Fibroblast of pulmonary artery (primary cell): Measurements from ENCODE around the gene CLEC7A.

Experiments
- DNase-seq: peaks from one replicate; pipeline ENCODE4 v3.0.0-alpha.2; 2010; ENCODE audit warnings: low read depth
- H3K4me3 ChIP-seq: replicated peaks from 2 replicates; pipeline ENCODE4 v1.5.1; 2011; ENCODE audit warnings: low read depth, mild to moderate bottlenecking, control low read depth, low read length, moderate library complexity
- TF ChIP-seq, protein P1 (sequence below): IDR thresholded peaks from 2 replicates; pipeline ENCODE4 v1.5.1; 2011; ENCODE audit warnings: mild to moderate bottlenecking, control low read depth, low read length, inconsistent platforms; ENCODE audit errors: missing control alignments

Gene CLEC7A

DNA sequence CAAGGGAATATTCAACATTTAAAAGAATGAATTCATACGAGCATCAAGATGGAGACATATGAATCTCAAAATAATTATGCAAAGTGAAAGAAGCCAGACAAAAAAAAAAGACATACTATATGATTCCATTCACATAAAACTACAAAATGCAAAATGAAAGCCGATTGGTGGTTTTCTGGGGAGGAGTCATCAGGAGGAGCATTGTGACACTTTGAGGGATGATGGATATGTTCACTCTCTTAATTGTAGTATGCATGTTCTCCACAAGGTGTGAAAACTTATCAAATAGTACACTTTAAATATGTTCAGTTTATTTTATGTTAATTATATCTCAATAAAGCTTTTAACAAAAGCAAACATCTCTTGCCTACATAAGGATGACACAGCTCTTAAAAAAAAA lies 28.4 kb upstream of the CLEC7A start:
- TF ChIP-seq, protein P1, sequence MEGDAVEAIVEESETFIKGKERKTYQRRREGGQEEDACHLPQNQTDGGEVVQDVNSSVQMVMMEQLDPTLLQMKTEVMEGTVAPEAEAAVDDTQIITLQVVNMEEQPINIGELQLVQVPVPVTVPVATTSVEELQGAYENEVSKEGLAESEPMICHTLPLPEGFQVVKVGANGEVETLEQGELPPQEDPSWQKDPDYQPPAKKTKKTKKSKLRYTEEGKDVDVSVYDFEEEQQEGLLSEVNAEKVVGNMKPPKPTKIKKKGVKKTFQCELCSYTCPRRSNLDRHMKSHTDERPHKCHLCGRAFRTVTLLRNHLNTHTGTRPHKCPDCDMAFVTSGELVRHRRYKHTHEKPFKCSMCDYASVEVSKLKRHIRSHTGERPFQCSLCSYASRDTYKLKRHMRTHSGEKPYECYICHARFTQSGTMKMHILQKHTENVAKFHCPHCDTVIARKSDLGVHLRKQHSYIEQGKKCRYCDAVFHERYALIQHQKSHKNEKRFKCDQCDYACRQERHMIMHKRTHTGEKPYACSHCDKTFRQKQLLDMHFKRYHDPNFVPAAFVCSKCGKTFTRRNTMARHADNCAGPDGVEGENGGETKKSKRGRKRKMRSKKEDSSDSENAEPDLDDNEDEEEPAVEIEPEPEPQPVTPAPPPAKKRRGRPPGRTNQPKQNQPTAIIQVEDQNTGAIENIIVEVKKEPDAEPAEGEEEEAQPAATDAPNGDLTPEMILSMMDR = no peak
- DNase-seq = no peak

DNA sequence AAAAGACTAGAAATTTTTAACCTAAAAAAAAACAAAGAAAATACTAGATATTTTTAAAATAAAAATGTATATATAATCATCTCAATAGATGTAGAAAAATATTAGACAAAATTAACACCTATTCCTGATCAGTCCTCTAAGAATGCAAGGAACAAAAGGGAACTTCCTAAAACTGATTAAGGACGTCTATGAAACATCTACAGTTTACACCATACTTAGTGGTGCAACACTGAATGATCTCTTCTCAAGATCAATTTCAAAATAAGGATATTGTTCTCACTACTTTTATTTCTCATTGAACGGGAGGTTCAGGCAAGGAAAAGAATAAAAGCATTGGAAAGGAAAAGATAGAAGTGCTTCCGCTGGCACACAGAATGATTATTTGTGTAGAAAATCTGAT lies 26.0 kb upstream of the CLEC7A start:
- TF ChIP-seq, protein P1 = no peak
- no peak for DNase-seq
- no peak overlapping the region for H3K4me3 ChIP-seq

More for the DNA sequence above, 28.4 kb upstream of the CLEC7A start:
- H3K4me3 ChIP-seq = no peak overlapping the region

DNA sequence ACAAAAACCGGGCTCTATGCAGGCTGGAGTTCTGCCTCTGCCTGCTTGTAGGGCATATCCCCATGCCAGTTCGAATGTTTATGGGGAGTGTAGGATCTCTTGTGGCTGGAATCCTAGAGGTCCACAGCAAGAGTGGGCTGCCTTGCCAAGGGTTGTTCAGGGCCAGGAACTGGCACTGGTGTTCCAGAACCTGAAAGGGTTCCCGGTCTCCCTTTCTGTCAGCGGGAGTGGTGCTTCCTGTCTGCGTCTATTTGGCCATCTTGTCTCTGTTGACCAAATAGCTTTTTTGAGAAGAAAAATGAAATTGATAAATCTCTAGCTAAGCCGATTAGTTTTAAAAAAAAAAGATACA lies 24.1 kb upstream of the CLEC7A start:
- no peak for DNase-seq
- TF ChIP-seq, protein P1 = no peak
- H3K4me3 ChIP-seq = peak overlapping the region; percentile 59

DNA sequence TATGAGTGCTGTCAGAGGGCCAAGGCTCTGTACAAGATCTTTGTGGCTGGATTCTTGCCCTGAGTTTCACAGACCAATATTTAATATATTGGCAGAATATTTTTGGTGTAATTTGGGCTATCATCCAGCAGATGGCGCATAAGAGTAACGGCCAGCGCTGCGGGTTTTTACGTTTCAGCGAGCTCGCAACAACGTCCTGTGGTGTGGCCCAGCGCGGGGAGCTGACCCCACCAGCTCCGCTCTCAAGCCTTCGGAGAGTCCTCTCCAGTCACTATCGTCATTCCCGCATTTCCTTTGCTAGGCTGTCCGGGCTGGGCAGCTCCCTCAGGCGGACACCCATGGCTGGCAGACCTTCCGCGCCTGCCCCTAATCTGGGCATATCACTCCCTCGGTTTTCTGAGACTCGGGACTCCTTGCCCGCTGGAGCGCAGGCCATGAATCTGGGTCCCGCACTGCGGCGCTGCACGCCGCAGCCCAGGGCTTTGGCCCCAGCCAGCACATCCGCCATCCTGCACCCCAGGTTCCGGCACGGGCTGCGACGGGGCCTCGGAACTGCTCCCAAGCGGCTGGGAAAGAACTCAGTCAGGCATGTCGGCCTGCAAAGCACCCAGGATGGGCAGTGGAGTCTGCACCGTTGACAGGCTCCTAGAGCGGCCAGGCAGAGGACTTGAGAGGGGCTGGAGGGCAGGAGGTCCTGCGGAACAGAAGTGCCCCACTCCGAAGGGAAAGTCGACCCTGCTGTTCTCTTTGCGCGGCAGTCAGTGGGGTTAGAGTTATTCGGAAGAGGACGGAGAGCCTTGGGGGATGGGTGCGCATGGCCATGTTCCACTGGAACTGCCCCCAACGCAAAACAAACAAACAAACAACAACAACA lies 23.5 kb upstream of the CLEC7A start:
- peak; percentile 73 for DNase-seq
- TF ChIP-seq, protein P1 = peak; percentile 72
- H3K4me3 ChIP-seq = peak overlapping the region; percentile 59

DNA sequence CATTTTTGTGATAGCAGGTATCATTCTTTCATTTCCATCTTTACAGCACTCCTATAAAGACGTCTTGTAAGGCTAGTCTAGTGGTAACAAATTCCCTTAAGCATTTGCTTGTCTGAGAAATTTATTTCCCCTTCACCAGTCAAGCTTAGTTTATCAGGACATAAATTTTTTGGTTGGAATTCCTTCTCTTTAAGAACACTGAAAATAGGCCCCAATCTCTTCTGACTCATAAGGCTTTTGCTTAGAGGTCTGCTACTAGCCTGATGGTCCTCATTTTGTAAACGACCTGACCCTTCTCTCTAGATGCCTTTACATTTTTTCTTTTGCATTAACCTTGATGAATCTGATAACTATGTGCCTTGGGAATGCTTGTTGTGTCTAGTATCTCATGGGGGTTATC lies 21.6 kb upstream of the CLEC7A start:
- no peak overlapping the region for H3K4me3 ChIP-seq
- DNase-seq = no peak
- TF ChIP-seq, protein P1 = no peak

DNA sequence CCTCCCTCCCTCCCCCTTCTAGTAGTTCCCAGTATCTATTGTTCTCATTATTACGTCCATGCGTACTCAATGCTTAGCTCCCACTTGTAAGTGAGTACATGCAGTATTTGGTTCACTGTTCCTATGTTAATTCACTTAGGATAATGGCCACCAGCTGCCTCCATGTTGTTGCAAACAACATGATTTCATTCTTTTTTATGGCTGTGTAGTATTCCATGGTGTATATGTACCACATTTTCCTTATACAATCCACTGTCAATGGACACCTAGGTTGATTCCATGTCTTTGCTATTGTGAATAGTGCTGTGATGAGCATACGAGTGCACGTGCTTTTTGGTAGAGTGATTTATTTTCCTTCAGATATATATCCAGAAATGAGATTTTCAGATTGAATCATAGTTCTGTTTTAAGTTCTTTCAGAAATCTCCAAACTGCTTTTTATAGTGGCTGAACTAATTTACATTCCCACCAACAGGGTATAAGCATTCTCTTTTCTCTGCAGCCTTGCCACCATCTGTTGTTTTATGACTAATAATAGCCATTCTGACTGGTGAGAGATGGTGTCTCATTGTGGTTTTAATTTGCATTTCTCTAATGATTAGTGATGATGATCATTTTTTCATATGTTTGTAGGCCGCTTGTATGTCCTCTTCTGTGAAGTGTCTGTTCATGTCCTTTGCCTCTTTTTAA lies 17.9 kb upstream of the CLEC7A start:
- H3K4me3 ChIP-seq = no peak overlapping the region
- TF ChIP-seq, protein P1 = no peak

More for the DNA sequence above, 17.9 kb upstream of the CLEC7A start:
- no peak for DNase-seq
